ENCODE results near the gene BACH2. TPM values are rescaled to one million over a fixed set of nuclear protein-coding genes. Genes with fewer than 3 reads are reported as not detected.

Gene BACH2
- total and polyA plus RNA-seq, 10 of the 15 experiments (the other 5 are each of a cell fraction or from before 2014, with no cell fraction given), result 0.03 to 0.28 (median 0.04) TPM; not detected in 3

GRCh38 chr6:90319979-90320685 is 23.5 kb upstream of the BACH2 start:
- no peak overlapping the region for H3K9ac ChIP-seq (ENCODE audit: control insufficient read depth, insufficient read depth, low read length)
- TF ChIP-seq NKRF (conservative IDR thresholded peaks at IDR 0.05) (no peak), SRF (IDR thresholded peaks at IDR 0.05; ENCODE audit: low read depth in 2 of 2, low read length in 2 of 2) (no peak), SP1 (IDR thresholded peaks at IDR 0.05; ENCODE audit: low read depth, low read length) (no peak), BCL11A (IDR thresholded peaks at IDR 0.05; ENCODE audit: low read depth, low read length) (no peak), IRF3 (IDR thresholded peaks at IDR 0.05) (no peak), CHD1 (IDR thresholded peaks at IDR 0.05; ENCODE audit: low read depth, low read length) (no peak)
- ChIA-PET CTCF (interaction anchor here (0.6 kb wide), 1 partner anchor 1244 kb away, joined by 3 read pairs; no protein-coding TSS in a partner anchor), SMC1A (ENCODE audit: uncharacterized antibody, unreplicated experiment) (no interaction called here), RAD21 (ENCODE audit: unreplicated experiment) (no interaction called here), POLR2A (no interaction called here)
- no peaks in the 10 kb centered on the region for H3K9me3 ChIP-seq (replicated peaks; ENCODE audit: control insufficient read depth, insufficient read depth, low read length)
- H3K36me3 ChIP-seq (ENCODE audit: control insufficient read depth in 2 of 2, insufficient read depth in 2 of 2, low read length in 1 of 2), result no peaks in the 10 kb centered on the region
- BruUV-seq (replicated peaks), result no TSS peak
- no peak for FAIRE-seq
- ATAC-seq, result no peak
- no peaks in the 10 kb centered on the region for H3K4me1 ChIP-seq (ENCODE audit: control insufficient read depth, insufficient read depth, low read length)
- intact Hi-C loops (cut with micrococcal nuclease; ENCODE audit: unreplicated experiment) (no loop called here), in situ Hi-C loops (cut with MboI) (no loop called here)
- H2AFZ ChIP-seq (ENCODE audit: control insufficient read depth, low read depth, low read length), result no peak overlapping the region
- no peak overlapping the region for H3K27ac ChIP-seq (ENCODE audit: control insufficient read depth, insufficient read depth)
- H4K20me1 ChIP-seq (ENCODE audit: control insufficient read depth, insufficient read depth), result no peaks in the 10 kb centered on the region
- DNase-seq (ENCODE audit: low read depth, low spot score), result no peak
- H3K79me2 ChIP-seq (ENCODE audit: control insufficient read depth, insufficient read depth, low read length), result no peaks in the 10 kb centered on the region
- WGBS (ENCODE audit: insufficient coverage, insufficient replicate concordance, low lambda C conversion rate, missing lambda C conversion rate), result 29% methylated on average over 6 of the region's 6 CpGs
- no peak overlapping the region for H3K4me2 ChIP-seq (ENCODE audit: control insufficient read depth, insufficient read depth)
- no peak overlapping the region for H3K4me3 ChIP-seq
- peaks cover 0 to 3% of the 10 kb centered on the region in 2 experiments; a peak in 2 of 4 replicates for H3K27me3 ChIP-seq (replicated peaks in 1 of 2; ENCODE audit: control insufficient read depth in 2 of 2, insufficient read depth in 2 of 2, low read length in 1 of 2)
